GM12891 (cell line): Measurements from ENCODE around the gene PLEKHO1.

Source experiments
- PAX5 ChIP-seq: IDR thresholded peaks from 2 replicates; pipeline ENCODE4 v1.6.1; 2011; ENCODE audit warnings: low read length, moderate library complexity, mild to moderate bottlenecking; ENCODE audit not compliant: insufficient read depth, severe bottlenecking
- POLR2A ChIP-seq: IDR thresholded peaks from 2 replicates; pipeline ENCODE4 v1.6.1; 2011; ENCODE audit warnings: low read depth, low read length, control low read depth
- POLR2AphosphoS5 ChIP-seq: IDR thresholded peaks from 2 replicates; pipeline ENCODE4 v1.6.1; 2011; ENCODE audit warnings: low read depth, low read length, control low read depth
- POU2F2 ChIP-seq: IDR thresholded peaks from 2 replicates; pipeline ENCODE4 v1.6.1; 2011; ENCODE audit warnings: low read depth, mild to moderate bottlenecking, control low read depth, low read length, moderate library complexity
- SPI1 ChIP-seq: IDR thresholded peaks from 2 replicates; pipeline ENCODE4 v1.6.1; 2011; ENCODE audit warnings: low read depth, low read length, control low read depth
- TAF1 ChIP-seq: IDR thresholded peaks from 2 replicates; pipeline ENCODE4 v1.6.1; 2011; ENCODE audit warnings: low read depth, low read length, control low read depth

GRCh38 chr1:150187560-150187931 lies 37.8 kb downstream of the PLEKHO1 start:
- TF ChIP-seq POLR2AphosphoS5 (no peak), POU2F2 (no peak), POLR2A (no peak), TAF1 (no peak), PAX5 (no peak), SPI1 (no peak)
